Measurements from ENCODE around the gene CD48.

GRCh38 chr1:160733898-160734297 is 22.3 kb upstream of the CD48 start:
- TF ChIP-seq CTCF (IDR thresholded peaks at IDR 0.05) (no peak), POLR2A (IDR thresholded peaks at IDR 0.05) (no peak)
